ENCODE measurements around the gene STYXL1. TPM values are rescaled to one million over a fixed set of nuclear protein-coding genes. Genes with fewer than 3 reads are reported as not detected.

Gene STYXL1
- total RNA-seq, 2 donors from 2014 or later, result 20.8 to 24.7 TPM

GRCh38 chr7:75996476-75996875 lies 51.3 kb downstream of the STYXL1 start:
- H3K27me3 ChIP-seq, result no peaks in the 10 kb centered on the region
- H3K27ac ChIP-seq, result no peak overlapping the region
- ATAC-seq, result no peak
- WGBS, 2 donors, result 89% methylated on average over 4 of the region's 4 CpGs
- H3K9me3 ChIP-seq, result no peaks in the 10 kb centered on the region
- no peak overlapping the region for H3K4me3 ChIP-seq
- intact Hi-C loops (cut with DNase I), result no loop called here
- peaks cover 33% of the 10 kb centered on the region for H3K4me1 ChIP-seq
- H3K36me3 ChIP-seq (replicated peaks in 1 of 2; ENCODE audit: insufficient read depth in 1 of 2, low read depth in 2 of 2), result no peaks in the 10 kb centered on the region
- no peak for DNase-seq
- no peak for TF ChIP-seq POLR2A (IDR thresholded peaks at IDR 0.05)
- TF ChIP-seq CTCF (IDR thresholded peaks at IDR 0.05), result no peak

- ATAC-seq, result no peak
- TF ChIP-seq POLR2A (IDR thresholded peaks at IDR 0.05), result no peak
- TF ChIP-seq CTCF (IDR thresholded peaks at IDR 0.05), result no peak
- 97% methylated on average over 5 of the region's 5 CpGs; no CpG with 5 or more reads in 1 of the 2 donors for WGBS, 2 donors
- DNase-seq, result no peak
- H3K4me3 ChIP-seq, result no peak overlapping the region
- H3K27me3 ChIP-seq, result no peaks in the 10 kb centered on the region
- no peak overlapping the region for H3K27ac ChIP-seq
- no peaks in the 10 kb centered on the region for H3K9me3 ChIP-seq
- intact Hi-C loops (cut with DNase I), result no loop called here
- H3K4me1 ChIP-seq, result peaks cover 37% of the 10 kb centered on the region
- H3K36me3 ChIP-seq (replicated peaks in 1 of 2; ENCODE audit: insufficient read depth in 1 of 2, low read depth in 2 of 2), result no peaks in the 10 kb centered on the region
Measured at GRCh38 chr7:75995996-75996395, 51.8 kb downstream of the STYXL1 start.

- ATAC-seq, result no peak
- H3K4me3 ChIP-seq, result no peak overlapping the region
- no peaks in the 10 kb centered on the region for H3K9me3 ChIP-seq
- H3K4me1 ChIP-seq, result peaks cover 44% of the 10 kb centered on the region
- WGBS, 2 donors, result 10 to 55% methylated on average over 4 to 11 of the region's 11 CpGs
- TF ChIP-seq CTCF (IDR thresholded peaks at IDR 0.05), result no peak
- TF ChIP-seq POLR2A (IDR thresholded peaks at IDR 0.05), result no peak
- intact Hi-C loops (cut with DNase I), result no loop called here
- no peaks in the 10 kb centered on the region for H3K36me3 ChIP-seq (replicated peaks in 1 of 2; ENCODE audit: insufficient read depth in 1 of 2, low read depth in 2 of 2)
- peak overlapping the region; percentile 90 to 96 (median 92) for H3K27ac ChIP-seq
- no peak for DNase-seq
- H3K27me3 ChIP-seq, result no peaks in the 10 kb centered on the region
Measured at GRCh38 chr7:75995052-75995471, 52.7 kb downstream of the STYXL1 start.

GRCh38 chr7:75994388-75995051 lies 53.3 kb downstream of the STYXL1 start, which contains the start of gene TMEM120A:
TMEM120A (minus strand) TSS chr7:75994595; CDS start chr7:75994570, 25 bp downstream.
- intact Hi-C loops (cut with DNase I), result no loop called here
- peak; percentile 93 for ATAC-seq
- Histone ChIP-seq H3K9me3 (no peaks in the 10 kb centered on the region), H3K27me3 (no peaks in the 10 kb centered on the region), H3K27ac (peak within 1 kb of the TSS; percentile 90 to 96 (median 92)), H3K4me1 (peaks cover 50% of the 10 kb centered on the region), H3K36me3 (replicated peaks in 1 of 2; ENCODE audit: insufficient read depth in 1 of 2, low read depth in 2 of 2) (no peaks in the 10 kb centered on the region), H3K4me3 (peak within 1 kb of the TSS; percentile 80 to 86)
- 0 to 2% methylated on average over 7 to 51 of the region's 51 CpGs for WGBS, 2 donors
- TF ChIP-seq CTCF (IDR thresholded peaks at IDR 0.05), result peak in 6 of 7 experiments; percentile 10 to 43 (median 22)
- peak; percentile 77 to 88 (median 82) for TF ChIP-seq POLR2A (IDR thresholded peaks at IDR 0.05)
- DNase-seq, result peak; percentile 96 to 98 (median 97)

Measured in body of pancreas (tissue), 4 donors.